ENCODE data around the gene RBM14. TPM values are rescaled to one million over a fixed set of nuclear protein-coding genes. Genes with fewer than 3 reads are reported as not detected.
"Not testable (repeated sequence)": the region's sequence is repeated elsewhere in the genome, so short reads cannot be mapped to it uniquely, and the experiment has no call there.

The RBM14 gene
- polyA plus RNA-seq, 1 donor = 68.5 TPM

GRCh38 chr11:66581261-66581660 is 35.2 kb upstream of the RBM14 start:
- no peaks in the 10 kb centered on the region for H3K36me3 ChIP-seq (ENCODE audit: control insufficient read depth, insufficient read depth, low read length)
- no peak for DNase-seq
- no peak overlapping the region for H3K4me3 ChIP-seq (ENCODE audit: low read length)
- H3K4me1 ChIP-seq (ENCODE audit: control insufficient read depth, insufficient read depth, low read length) = no peaks in the 10 kb centered on the region
- H3K27me3 ChIP-seq (ENCODE audit: control insufficient read depth, insufficient read depth, low read length) = no peaks in the 10 kb centered on the region
- WGBS (ENCODE audit: insufficient coverage, low lambda C conversion rate) = no CpG with 5 or more reads among the region's 3 CpGs
- H3K27ac ChIP-seq (ENCODE audit: low read length) = no peak overlapping the region
- H3K9me3 ChIP-seq (ENCODE audit: control insufficient read depth, low read depth, low read length) = no peaks in the 10 kb centered on the region

- not testable (repeated sequence) for H3K4me3 ChIP-seq (ENCODE audit: low read length); H3K9me3 ChIP-seq (ENCODE audit: control insufficient read depth, low read depth, low read length); DNase-seq; H3K27ac ChIP-seq (ENCODE audit: low read length); H3K4me1 ChIP-seq (ENCODE audit: control insufficient read depth, insufficient read depth, low read length); H3K27me3 ChIP-seq (ENCODE audit: control insufficient read depth, insufficient read depth, low read length); H3K36me3 ChIP-seq (ENCODE audit: control insufficient read depth, insufficient read depth, low read length)
- WGBS (ENCODE audit: insufficient coverage, low lambda C conversion rate) = no CpG with 5 or more reads among the region's 3 CpGs
These were observed 33.8 kb upstream of the RBM14 start for GRCh38 chr11:66582565-66583147.

GRCh38 chr11:66585447-66585846 is 31.0 kb upstream of the RBM14 start:
- not testable (repeated sequence) for DNase-seq; H3K27ac ChIP-seq (ENCODE audit: low read length); H3K4me1 ChIP-seq (ENCODE audit: control insufficient read depth, insufficient read depth, low read length); H3K4me3 ChIP-seq (ENCODE audit: low read length); H3K27me3 ChIP-seq (ENCODE audit: control insufficient read depth, insufficient read depth, low read length); H3K36me3 ChIP-seq (ENCODE audit: control insufficient read depth, insufficient read depth, low read length)
- no CpG with 5 or more reads among the region's 1 CpG for WGBS (ENCODE audit: insufficient coverage, low lambda C conversion rate)
- peaks cover 12% of the 10 kb centered on the region for H3K9me3 ChIP-seq (ENCODE audit: control insufficient read depth, low read depth, low read length)

GRCh38 chr11:66586136-66586535 is 30.3 kb upstream of the RBM14 start:
- no CpG with 5 or more reads among the region's 2 CpGs for WGBS (ENCODE audit: insufficient coverage, low lambda C conversion rate)
- Histone ChIP-seq H3K4me3 (ENCODE audit: low read length) (no peak overlapping the region), H3K9me3 (ENCODE audit: control insufficient read depth, low read depth, low read length) (peaks cover 15% of the 10 kb centered on the region), H3K4me1 (ENCODE audit: control insufficient read depth, insufficient read depth, low read length) (no peaks in the 10 kb centered on the region), H3K36me3 (ENCODE audit: control insufficient read depth, insufficient read depth, low read length) (no peaks in the 10 kb centered on the region), H3K27me3 (ENCODE audit: control insufficient read depth, insufficient read depth, low read length) (no peaks in the 10 kb centered on the region), H3K27ac (ENCODE audit: low read length) (no peak overlapping the region)
- no peak for DNase-seq

GRCh38 chr11:66589315-66589714 is 27.1 kb upstream of the RBM14 start:
- WGBS (ENCODE audit: insufficient coverage, low lambda C conversion rate) = no CpG with 5 or more reads among the region's 2 CpGs
- H3K4me1 ChIP-seq (ENCODE audit: control insufficient read depth, insufficient read depth, low read length); H3K4me3 ChIP-seq (ENCODE audit: low read length); H3K27ac ChIP-seq (ENCODE audit: low read length); H3K27me3 ChIP-seq (ENCODE audit: control insufficient read depth, insufficient read depth, low read length); H3K36me3 ChIP-seq (ENCODE audit: control insufficient read depth, insufficient read depth, low read length); DNase-seq: not testable (repeated sequence)
- H3K9me3 ChIP-seq (ENCODE audit: control insufficient read depth, low read depth, low read length) = peaks cover 17% of the 10 kb centered on the region

GRCh38 chr11:66589996-66590675 is 26.3 kb upstream of the RBM14 start:
- H3K36me3 ChIP-seq (ENCODE audit: control insufficient read depth, insufficient read depth, low read length) = no peaks in the 10 kb centered on the region
- no peak for DNase-seq
- H3K27me3 ChIP-seq (ENCODE audit: control insufficient read depth, insufficient read depth, low read length) = no peaks in the 10 kb centered on the region
- H3K27ac ChIP-seq (ENCODE audit: low read length) = no peak overlapping the region
- peaks cover 8% of the 10 kb centered on the region for H3K4me1 ChIP-seq (ENCODE audit: control insufficient read depth, insufficient read depth, low read length)
- H3K4me3 ChIP-seq (ENCODE audit: low read length) = no peak overlapping the region
- WGBS (ENCODE audit: insufficient coverage, low lambda C conversion rate) = no CpG with 5 or more reads among the region's 7 CpGs
- H3K9me3 ChIP-seq (ENCODE audit: control insufficient read depth, low read depth, low read length) = peaks cover 17% of the 10 kb centered on the region

- no peak overlapping the region for H3K4me3 ChIP-seq (ENCODE audit: low read length)
- no CpG with 5 or more reads among the region's 2 CpGs for WGBS (ENCODE audit: insufficient coverage, low lambda C conversion rate)
- DNase-seq = no peak
These were observed 25.3 kb upstream of the RBM14 start for GRCh38 chr11:66591175-66591574.

GRCh38 chr11:66592457-66593302 is 23.8 kb upstream of the RBM14 start, which contains the start of the genes CCDC87 and CCS:
Gene CCDC87 (minus strand): TSS chr11:66593063. CDS start chr11:66593015, 48 bp downstream.
Gene CCS (plus strand): TSS chr11:66593185. CDS start chr11:66593262, 77 bp downstream.
- peak; percentile 96 to 98 for DNase-seq
- Histone ChIP-seq H3K4me1 (ENCODE audit: control insufficient read depth, insufficient read depth, low read length) (peaks cover 8% of the 10 kb centered on the region), H3K9me3 (ENCODE audit: control insufficient read depth, low read depth, low read length) (peaks cover 11% of the 10 kb centered on the region), H3K4me3 (ENCODE audit: low read length) (peak within 1 kb of the TSS; percentile 75), H3K27ac (ENCODE audit: low read length) (peak within 1 kb of the TSS; percentile 60), H3K27me3 (ENCODE audit: control insufficient read depth, insufficient read depth, low read length) (no peaks in the 10 kb centered on the region), H3K36me3 (ENCODE audit: control insufficient read depth, insufficient read depth, low read length) (no peaks in the 10 kb centered on the region)
- no CpG with 5 or more reads among the region's 68 CpGs for WGBS (ENCODE audit: insufficient coverage, low lambda C conversion rate)

More at GRCh38 chr11:66591175-66591574, 25.3 kb upstream of the RBM14 start:
- Histone ChIP-seq H3K36me3 (ENCODE audit: control insufficient read depth, insufficient read depth, low read length) (no peaks in the 10 kb centered on the region), H3K4me1 (ENCODE audit: control insufficient read depth, insufficient read depth, low read length) (peaks cover 8% of the 10 kb centered on the region), H3K27ac (ENCODE audit: low read length) (no peak overlapping the region), H3K27me3 (ENCODE audit: control insufficient read depth, insufficient read depth, low read length) (no peaks in the 10 kb centered on the region), H3K9me3 (ENCODE audit: control insufficient read depth, low read depth, low read length) (peaks cover 17% of the 10 kb centered on the region)

GRCh38 chr11:66593303-66593635 is 23.2 kb upstream of the RBM14 start:
- WGBS (ENCODE audit: insufficient coverage, low lambda C conversion rate) = no CpG with 5 or more reads among the region's 12 CpGs
- Histone ChIP-seq H3K4me1 (ENCODE audit: control insufficient read depth, insufficient read depth, low read length) (peaks cover 8% of the 10 kb centered on the region), H3K9me3 (ENCODE audit: control insufficient read depth, low read depth, low read length) (peaks cover 11% of the 10 kb centered on the region), H3K36me3 (ENCODE audit: control insufficient read depth, insufficient read depth, low read length) (no peaks in the 10 kb centered on the region), H3K27ac (ENCODE audit: low read length) (peak overlapping the region; percentile 37), H3K4me3 (ENCODE audit: low read length) (peak overlapping the region; percentile 75), H3K27me3 (ENCODE audit: control insufficient read depth, insufficient read depth, low read length) (no peaks in the 10 kb centered on the region)
- DNase-seq = no peak

GRCh38 chr11:66593650-66594049 is 22.8 kb upstream of the RBM14 start:
- Histone ChIP-seq H3K27ac (ENCODE audit: low read length) (no peak overlapping the region), H3K9me3 (ENCODE audit: control insufficient read depth, low read depth, low read length) (peaks cover 11% of the 10 kb centered on the region)

More at GRCh38 chr11:66593650-66594049, 22.8 kb upstream of the RBM14 start:
- no peak for DNase-seq
- Histone ChIP-seq H3K36me3 (ENCODE audit: control insufficient read depth, insufficient read depth, low read length) (no peaks in the 10 kb centered on the region), H3K4me1 (ENCODE audit: control insufficient read depth, insufficient read depth, low read length) (peaks cover 8% of the 10 kb centered on the region), H3K4me3 (ENCODE audit: low read length) (peak overlapping the region; percentile 75), H3K27me3 (ENCODE audit: control insufficient read depth, insufficient read depth, low read length) (no peaks in the 10 kb centered on the region)
- no CpG with 5 or more reads among the region's 7 CpGs for WGBS (ENCODE audit: insufficient coverage, low lambda C conversion rate)
